AG04449 (cell line): ENCODE data around the gene CCDC85A.

Experiments
- CTCF ChIA-PET: fragments of 350-600 bp; formaldehyde crosslinking; extraction: SDS; loops from one replicate; lab custom pipeline; 2021; ENCODE audit warnings: antibody characterized with exemption; lab: Yijun Ruan, JAX
- POLR2A ChIA-PET: fragments of 400-600, 350-600 bp; formaldehyde crosslinking; extraction: SDS; loops from one replicate; lab custom pipeline; 2020; ENCODE audit warnings: antibody characterized with exemption, inconsistent platforms; lab: Yijun Ruan, JAX
- DNase-seq: peaks from one replicate; pipeline ENCODE4 v3.0.0-alpha.2; 2010; ENCODE audit warnings: low read depth, low spot score
- H3K4me3 ChIP-seq: 2 replicates; pipeline ENCODE4 v1.5.1; 2011; ENCODE audit warnings: low read depth, mild to moderate bottlenecking, control low read depth, low read length
- CTCF ChIP-seq: IDR thresholded peaks from one replicate; pipeline ENCODE4 v1.5.1; 2011; ENCODE audit warnings: mild to moderate bottlenecking, moderate library complexity, low read length, control low read depth, inconsistent platforms; ENCODE audit not compliant: insufficient read depth; ENCODE audit errors: missing control alignments

CCDC85A gene

GRCh38 chr2:56347881-56348280, 164.1 kb downstream of the CCDC85A start:
- H3K4me3 ChIP-seq, result no peak overlapping the region
- POLR2A ChIA-PET, result no interaction called here
- DNase-seq, result no peak
- CTCF ChIA-PET, result no interaction called here
- no peak for TF ChIP-seq CTCF

DNA sequence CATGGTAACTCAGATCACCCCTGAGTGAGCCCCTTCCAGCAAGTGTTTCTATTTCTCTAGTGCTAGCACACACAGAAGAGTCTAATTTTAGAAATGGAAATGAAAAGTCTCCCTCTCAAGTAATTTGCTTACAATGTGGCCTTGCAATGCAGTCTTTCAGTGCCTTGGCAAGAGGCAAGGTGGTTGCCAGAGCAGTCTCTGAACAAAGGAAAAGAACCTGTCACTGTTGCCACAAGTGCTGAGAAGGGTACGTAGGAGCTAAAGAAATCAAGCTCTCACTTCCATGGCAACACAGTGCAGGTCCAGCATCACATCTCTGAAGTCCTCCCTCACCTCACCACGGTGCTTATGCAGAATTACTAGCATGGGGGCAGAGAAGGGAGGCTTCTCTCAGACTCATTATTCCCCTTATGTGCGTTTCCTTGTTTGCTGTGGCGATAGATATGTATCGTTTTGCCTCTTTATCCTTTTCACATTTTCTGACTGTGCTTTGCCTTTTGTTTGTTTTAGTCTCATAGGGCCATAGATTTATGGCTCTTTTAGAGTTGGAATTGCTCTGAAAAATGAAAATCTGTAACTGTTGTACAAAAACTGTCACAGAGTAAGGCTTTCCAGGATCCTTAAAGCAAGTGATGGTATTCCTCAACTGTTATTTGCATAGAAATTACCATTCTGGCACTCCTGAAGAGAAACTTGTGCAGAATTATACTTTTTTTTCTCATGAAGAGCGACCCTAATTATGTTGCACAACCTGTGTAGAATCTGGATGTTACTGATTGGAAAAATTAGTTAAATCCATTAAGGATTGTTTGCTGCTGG, 164.8 kb downstream of the CCDC85A start:
- TF ChIP-seq CTCF, result no peak
- POLR2A ChIA-PET, result no interaction called here
- DNase-seq, result no peak
- no peak overlapping the region for H3K4me3 ChIP-seq
- CTCF ChIA-PET, result no interaction called here

DNA sequence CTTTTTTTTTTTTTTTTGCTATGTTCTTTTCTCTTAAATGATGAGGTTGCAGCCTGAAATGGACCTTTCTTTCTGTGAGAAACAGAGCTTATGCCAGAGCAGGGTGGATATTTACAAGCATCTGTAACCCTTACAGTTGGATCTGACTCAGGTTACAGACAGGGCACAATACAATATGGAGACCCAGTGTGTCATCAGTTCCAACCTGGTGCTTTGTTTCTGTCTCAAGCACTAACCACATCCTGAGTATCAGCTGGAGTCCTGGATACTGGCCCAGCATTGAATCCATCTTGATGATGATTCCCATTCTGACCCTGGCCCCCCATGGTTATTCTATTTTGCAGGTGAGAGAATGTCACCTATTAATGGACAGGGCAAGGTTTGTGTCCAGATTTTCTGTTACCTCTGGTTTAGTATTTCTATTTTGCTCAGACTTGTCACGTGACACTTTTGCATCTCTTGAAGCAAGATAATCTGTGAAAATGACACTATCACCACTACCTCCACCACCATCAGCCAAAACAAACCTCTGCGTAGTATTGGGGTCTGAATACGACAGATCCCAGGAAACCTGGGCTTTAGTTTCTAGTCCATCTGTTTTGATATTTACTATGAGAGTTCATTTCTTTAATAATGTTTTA, 174.0 kb downstream of the CCDC85A start:
- no peak overlapping the region for H3K4me3 ChIP-seq
- no peak for TF ChIP-seq CTCF
- no peak for DNase-seq
- ChIA-PET POLR2A (no interaction called here), CTCF (no interaction called here)

- TF ChIP-seq CTCF, result no peak
- no peak for DNase-seq
- no peak overlapping the region for H3K4me3 ChIP-seq
- POLR2A ChIA-PET, result no interaction called here
- CTCF ChIA-PET, result interaction anchor here (1.2 kb wide), 1 partner anchor 11 kb away, joined by 3 read pairs; no protein-coding TSS in a partner anchor
These were observed 178.1 kb downstream of the CCDC85A start for GRCh38 chr2:56361844-56362243.

- no peak for TF ChIP-seq CTCF
- DNase-seq, result no peak
- ChIA-PET POLR2A (no interaction called here), CTCF (interaction anchor here (1.6 kb wide), 1 partner anchor 12 kb away, joined by 3 read pairs; no protein-coding TSS in a partner anchor)
- H3K4me3 ChIP-seq, result no peak overlapping the region
These were observed 181.1 kb downstream of the CCDC85A start for GRCh38 chr2:56364902-56365301.

DNA sequence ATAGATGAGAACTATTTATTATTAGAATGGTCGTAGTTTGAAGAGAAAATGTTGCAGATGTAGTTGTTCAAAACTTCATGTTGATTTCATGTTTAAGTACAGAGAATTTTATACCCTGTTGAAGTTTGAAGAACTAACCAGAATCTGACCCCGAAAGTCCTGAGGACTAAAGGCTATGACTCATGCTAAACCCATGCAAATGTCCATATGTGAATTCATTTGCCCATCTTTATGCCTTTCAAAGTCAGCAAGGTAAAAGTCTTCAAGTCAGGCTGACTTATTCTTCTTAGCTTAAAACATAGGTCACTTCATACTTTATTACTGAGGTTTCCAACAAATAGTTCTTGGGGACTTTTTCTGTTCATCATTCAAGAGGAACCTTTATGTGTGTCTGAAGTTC, 185.5 kb downstream of the CCDC85A start:
- CTCF ChIA-PET, result no interaction called here
- no peak overlapping the region for H3K4me3 ChIP-seq
- POLR2A ChIA-PET, result no interaction called here
- no peak for TF ChIP-seq CTCF
- DNase-seq, result peak; percentile 2
